HG02973 (cell line): Measurements from ENCODE around the gene NELL1.
"Not testable (repeated sequence)": the region's sequence is repeated elsewhere in the genome, so short reads cannot be mapped to it uniquely, and the experiment has no call there.

Experiments
- ATAC-seq: cut with Tn5 transposase; IDR thresholded peaks from one replicate; pipeline ENCODE4 v1.9.1; 2021; ENCODE audit warnings: moderate library complexity; ENCODE audit not compliant: unreplicated experiment

Gene NELL1

GRCh38 chr11:20762116-20762844, 92.9 kb downstream of the NELL1 start:
- no peak for ATAC-seq

GRCh38 chr11:20762980-20763379, 93.6 kb downstream of the NELL1 start:
- no peak for ATAC-seq

DNA sequence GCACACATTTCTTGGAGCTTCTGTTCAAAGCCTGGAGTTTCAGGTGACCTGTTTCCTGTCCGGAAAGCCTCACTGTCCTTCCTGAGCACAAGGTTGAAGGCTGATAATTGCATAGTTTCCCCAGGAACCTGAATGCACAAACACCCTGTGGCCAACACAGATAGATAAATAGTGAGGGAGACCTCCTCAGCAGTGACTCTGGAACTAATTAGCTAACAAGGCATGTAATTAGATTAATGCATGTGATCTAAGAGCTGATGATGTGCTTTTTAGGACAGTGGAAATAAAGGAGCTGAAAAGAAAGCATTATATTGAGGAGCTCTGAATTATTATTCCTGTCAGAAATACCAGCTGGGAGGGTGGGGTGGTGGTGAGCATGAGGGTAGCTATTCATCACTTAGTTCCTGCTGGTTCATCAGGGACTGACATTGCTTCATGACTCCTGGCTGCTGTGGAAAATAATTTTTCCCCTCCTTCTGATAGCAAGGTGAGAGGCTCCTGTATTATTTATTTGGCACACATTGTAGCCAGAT, 101.1 kb downstream of the NELL1 start:
- no peak for ATAC-seq

DNA sequence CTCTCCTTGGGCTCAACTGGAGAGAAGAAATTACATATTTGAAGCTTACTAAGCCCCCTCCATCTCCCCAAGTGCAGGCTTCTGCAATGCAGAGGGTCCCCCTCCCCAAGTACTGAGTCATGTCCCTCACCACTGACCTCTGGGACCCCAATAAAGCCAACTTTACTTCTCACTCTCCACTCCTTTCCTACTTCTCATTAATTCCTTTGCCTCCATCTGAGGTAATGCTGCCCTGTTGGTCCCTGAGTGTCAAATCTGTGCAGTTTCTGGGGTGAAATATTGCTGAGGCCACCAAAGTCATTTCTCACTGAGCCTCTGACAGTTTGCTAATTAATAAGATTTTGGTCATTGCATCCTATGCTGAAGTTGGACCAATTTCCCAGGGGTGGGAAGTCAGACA, 101.6 kb downstream of the NELL1 start:
- ATAC-seq, result no peak

- no peak for ATAC-seq
These were observed 102.3 kb downstream of the NELL1 start for GRCh38 chr11:20771681-20772080.

- no peak for ATAC-seq
These were observed 105.9 kb downstream of the NELL1 start for GRCh38 chr11:20775331-20775730.

GRCh38 chr11:20782775-20783174, 113.4 kb downstream of the NELL1 start:
- no peak for ATAC-seq

GRCh38 chr11:20783220-20783619, 113.8 kb downstream of the NELL1 start:
- ATAC-seq, result no peak

- ATAC-seq, result no peak
These were observed 121.2 kb downstream of the NELL1 start for GRCh38 chr11:20790622-20791021.

DNA sequence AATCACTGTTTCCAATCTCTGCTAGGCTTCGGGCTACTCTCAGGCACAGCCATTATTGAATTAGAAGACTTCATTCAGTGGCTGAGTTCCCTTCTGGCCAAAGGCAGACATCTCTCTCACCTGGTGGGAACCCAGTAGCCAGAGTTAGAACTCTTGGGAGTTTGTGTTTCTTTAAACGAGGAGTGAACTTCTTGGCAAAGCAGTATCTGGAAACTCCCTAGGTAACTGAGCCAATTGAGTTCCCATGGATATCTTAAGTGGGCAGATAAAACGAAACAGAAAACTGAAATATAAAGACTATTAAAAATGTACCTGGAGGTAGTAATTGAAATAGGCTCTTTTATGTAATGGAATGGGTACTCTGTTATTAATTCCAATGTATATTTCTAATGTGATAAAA, 125.6 kb downstream of the NELL1 start:
- no peak for ATAC-seq

- ATAC-seq, result no peak
These were observed 138.9 kb downstream of the NELL1 start for GRCh38 chr11:20808328-20808727.

GRCh38 chr11:20821046-20821445, 151.7 kb downstream of the NELL1 start:
- no peak for ATAC-seq

DNA sequence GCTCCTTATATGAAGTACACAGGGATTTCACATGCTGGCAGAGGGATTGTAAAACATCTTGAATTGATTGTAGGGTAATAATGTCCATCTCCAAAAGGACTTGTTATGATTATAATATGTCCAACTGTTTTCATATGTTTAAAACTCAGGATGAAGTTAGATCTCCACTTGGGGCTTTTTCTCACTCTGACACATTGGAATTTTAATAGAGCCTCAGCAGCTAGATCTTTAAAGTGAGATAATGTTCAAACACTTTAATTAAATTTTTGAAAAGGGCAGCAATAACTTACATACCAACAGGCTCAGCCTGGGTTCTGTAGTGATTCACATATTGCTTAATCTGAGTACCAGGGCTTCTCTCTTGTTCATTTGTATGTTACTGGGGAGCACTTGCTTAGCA, 152.1 kb downstream of the NELL1 start:
- ATAC-seq, result no peak

- no peak for ATAC-seq
These were observed 155.4 kb downstream of the NELL1 start for GRCh38 chr11:20824773-20825172.

DNA sequence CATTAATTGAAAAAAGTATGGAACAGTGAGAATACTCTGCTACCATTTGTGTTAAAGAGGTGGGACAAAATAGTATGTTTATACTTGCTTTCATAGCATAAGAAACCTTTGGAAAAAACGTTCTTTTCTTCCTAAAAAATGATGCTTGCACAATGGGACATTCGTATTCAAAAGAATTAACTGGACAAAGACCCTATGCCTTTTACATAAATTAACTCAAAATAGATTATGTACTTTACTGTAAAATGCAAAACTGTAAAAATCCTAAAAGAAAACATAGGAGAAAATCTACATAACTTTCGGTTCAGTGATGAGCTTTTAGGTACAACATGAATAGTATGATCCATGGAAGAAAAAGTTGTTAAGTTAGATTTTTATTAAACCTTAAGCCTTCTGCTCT, 166.2 kb downstream of the NELL1 start:
- ATAC-seq, result no peak

DNA sequence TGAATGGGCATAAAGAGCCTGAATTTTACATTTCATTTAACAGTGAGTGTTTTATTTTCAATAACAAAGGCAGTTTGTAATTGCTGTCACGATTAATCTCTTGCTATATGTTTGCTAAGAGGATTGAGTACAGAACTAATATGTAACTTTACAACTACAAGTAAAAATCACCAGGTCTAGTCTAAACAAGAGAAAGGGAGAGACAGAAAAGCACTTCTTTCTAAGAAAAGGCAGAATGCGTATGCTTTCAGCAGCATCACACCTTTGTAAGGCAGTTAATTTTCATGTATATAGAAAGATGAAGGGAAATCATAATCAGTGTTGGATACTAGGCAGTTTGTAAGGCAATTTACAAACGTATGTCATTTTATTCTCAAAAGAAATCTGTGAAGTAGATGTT, 169.8 kb downstream of the NELL1 start:
- no peak for ATAC-seq

GRCh38 chr11:20840341-20840740, 171.0 kb downstream of the NELL1 start:
- no peak for ATAC-seq

GRCh38 chr11:20844216-20844615, 174.8 kb downstream of the NELL1 start:
- ATAC-seq, result no peak

DNA sequence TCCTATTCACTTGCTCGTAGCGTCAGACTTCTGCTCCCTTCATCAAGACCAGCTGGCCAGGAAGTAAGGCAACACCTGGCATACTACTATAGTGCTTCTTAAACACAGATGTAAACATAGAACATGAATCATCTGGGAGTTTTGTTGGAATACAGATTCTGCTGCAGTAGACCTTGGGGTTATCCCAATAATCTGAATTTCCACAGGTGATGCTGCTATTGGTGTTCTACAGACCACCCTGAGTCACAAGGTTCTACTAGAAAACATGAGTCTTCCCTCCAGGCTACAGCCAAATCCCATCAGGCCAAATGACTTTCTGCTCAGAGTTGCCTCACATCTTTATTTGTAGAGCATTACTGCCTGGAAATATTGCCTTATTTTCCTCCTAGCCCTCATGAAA, 175.2 kb downstream of the NELL1 start:
- ATAC-seq, result no peak

- no peak for ATAC-seq
These were observed 185.0 kb downstream of the NELL1 start for GRCh38 chr11:20854215-20854955.

DNA sequence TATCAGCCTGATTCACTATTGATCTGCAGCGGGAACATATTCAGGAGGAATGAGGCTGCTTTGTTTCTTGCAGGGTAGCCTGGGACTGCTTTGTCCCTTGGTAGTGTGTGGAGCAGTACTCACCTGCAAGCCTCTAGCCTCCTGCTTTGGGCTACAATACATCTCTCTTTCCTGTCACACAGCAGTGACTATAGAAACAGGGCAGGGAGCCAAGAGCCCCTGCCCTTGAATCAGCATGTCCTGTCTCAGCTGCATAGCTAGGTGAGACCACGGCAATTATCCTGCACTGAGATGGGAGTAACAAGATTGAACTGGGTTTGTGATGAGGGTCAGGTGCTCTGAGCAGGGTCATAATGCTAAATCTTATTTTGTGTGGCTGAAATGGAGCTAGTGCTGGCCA, 191.9 kb downstream of the NELL1 start:
- no peak for ATAC-seq

GRCh38 chr11:20862263-20862662, 192.9 kb downstream of the NELL1 start:
- not testable (repeated sequence) for ATAC-seq
